DOHH2 (cell line): ENCODE data around the gene HELB.

Experiments used
- H3F3A ChIP-seq: fragments of 200-600 bp; sonication (generic), shearing (Covaris generic); 2 replicates; pipeline ENCODE4 v1.6.0; 2016; ENCODE audit warnings: antibody characterized with exemption, mild to moderate bottlenecking; ENCODE audit not compliant: control insufficient read depth, insufficient read depth
- H3K27ac ChIP-seq: fragments of 200-600 bp; sonication (generic); 2 replicates; pipeline ENCODE4 v1.5.1; 2014; ENCODE audit warnings: low read depth, mild to moderate bottlenecking, low read length, moderate library complexity
- H3K27me3 ChIP-seq: fragments of 200-600 bp; sonication (generic); 2 replicates; pipeline ENCODE4 v1.6.1; 2014; ENCODE audit warnings: mild to moderate bottlenecking, low read length, mixed read lengths; ENCODE audit not compliant: control insufficient read depth
- H3K36me3 ChIP-seq: fragments of 200-600 bp; sonication (generic); 2 replicates; pipeline ENCODE4 v1.6.1; 2014; ENCODE audit warnings: mild to moderate bottlenecking, low read length, moderate library complexity, mixed read lengths; ENCODE audit not compliant: control insufficient read depth
- H3K4me1 ChIP-seq: fragments of 200-600 bp; sonication (generic); 2 replicates; pipeline ENCODE4 v1.6.1; 2014; ENCODE audit warnings: mild to moderate bottlenecking, low read length, mixed read lengths; ENCODE audit not compliant: control insufficient read depth
- H3K4me2 ChIP-seq: fragments of 200-600 bp; sonication (generic); 2 replicates; pipeline ENCODE4 v1.6.0; 2014; ENCODE audit warnings: mild to moderate bottlenecking, low read length, moderate library complexity
- H3K4me3 ChIP-seq: fragments of 200-600 bp; sonication (generic); 2 replicates; pipeline ENCODE4 v1.5.1; 2014; ENCODE audit warnings: mild to moderate bottlenecking, low read length, mixed read lengths
- H3K79me2 ChIP-seq: fragments of 200-600 bp; sonication (generic); 2 replicates; pipeline ENCODE4 v1.6.1; 2014; ENCODE audit warnings: mild to moderate bottlenecking, low read length, mixed read lengths; ENCODE audit not compliant: control insufficient read depth
- H3K9me2 ChIP-seq: fragments of 200-600 bp; sonication (generic); replicated peaks from 2 replicates; pipeline ENCODE4 v1.6.1; 2014; ENCODE audit warnings: mild to moderate bottlenecking, low read length, mixed read lengths; ENCODE audit not compliant: control insufficient read depth
- H3K9me3 ChIP-seq: fragments of 200-600 bp; sonication (generic); 2 replicates; pipeline ENCODE4 v1.6.1; 2014; ENCODE audit warnings: antibody characterized with exemption, low read length, mixed read lengths; ENCODE audit not compliant: control insufficient read depth, insufficient read depth
- H4K20me1 ChIP-seq: fragments of 200-600 bp; sonication (generic); 2 replicates; pipeline ENCODE4 v1.6.0; 2014; ENCODE audit warnings: low read depth, mild to moderate bottlenecking, antibody characterized with exemption, low read length, moderate library complexity; ENCODE audit not compliant: control insufficient read depth, insufficient read depth
- EZH2phosphoT487 ChIP-seq: fragments of 200-600 bp; sonication (generic); IDR thresholded peaks from 2 replicates; pipeline ENCODE4 v1.6.1; 2017; ENCODE audit warnings: borderline replicate concordance, mild to moderate bottlenecking, antibody characterized with exemption, low read length, moderate library complexity, mixed read lengths
- TF ChIP-seq, protein P1 (sequence below): fragments of 200-600 bp; sonication (generic); IDR thresholded peaks from one replicate; pipeline ENCODE4 v1.5.1; 2014; ENCODE audit warnings: antibody characterized with exemption, mild to moderate bottlenecking, low read depth, low read length; ENCODE audit not compliant: poor library complexity, severe bottlenecking

HELB gene

DNA sequence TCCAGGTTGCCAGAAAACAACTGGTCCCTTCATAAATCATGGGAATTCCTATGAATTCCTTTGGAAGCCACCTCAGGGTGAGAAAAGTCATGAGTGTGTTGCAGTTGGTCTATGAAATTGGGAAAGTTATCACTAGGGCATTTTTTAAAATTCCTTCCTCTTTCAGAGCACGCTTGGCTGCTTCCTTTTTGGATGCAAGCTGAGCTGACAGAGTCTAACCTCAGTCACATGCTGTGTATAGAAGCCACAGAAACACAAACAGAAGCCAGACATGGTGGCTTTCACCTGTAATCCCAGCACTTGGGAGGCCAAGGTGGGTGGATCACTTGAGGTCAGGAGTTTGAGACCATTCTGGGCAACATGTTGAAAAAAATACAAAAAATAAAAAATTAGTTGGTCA, 21.7 kb upstream of the HELB start:
- TF ChIP-seq, protein P1, sequence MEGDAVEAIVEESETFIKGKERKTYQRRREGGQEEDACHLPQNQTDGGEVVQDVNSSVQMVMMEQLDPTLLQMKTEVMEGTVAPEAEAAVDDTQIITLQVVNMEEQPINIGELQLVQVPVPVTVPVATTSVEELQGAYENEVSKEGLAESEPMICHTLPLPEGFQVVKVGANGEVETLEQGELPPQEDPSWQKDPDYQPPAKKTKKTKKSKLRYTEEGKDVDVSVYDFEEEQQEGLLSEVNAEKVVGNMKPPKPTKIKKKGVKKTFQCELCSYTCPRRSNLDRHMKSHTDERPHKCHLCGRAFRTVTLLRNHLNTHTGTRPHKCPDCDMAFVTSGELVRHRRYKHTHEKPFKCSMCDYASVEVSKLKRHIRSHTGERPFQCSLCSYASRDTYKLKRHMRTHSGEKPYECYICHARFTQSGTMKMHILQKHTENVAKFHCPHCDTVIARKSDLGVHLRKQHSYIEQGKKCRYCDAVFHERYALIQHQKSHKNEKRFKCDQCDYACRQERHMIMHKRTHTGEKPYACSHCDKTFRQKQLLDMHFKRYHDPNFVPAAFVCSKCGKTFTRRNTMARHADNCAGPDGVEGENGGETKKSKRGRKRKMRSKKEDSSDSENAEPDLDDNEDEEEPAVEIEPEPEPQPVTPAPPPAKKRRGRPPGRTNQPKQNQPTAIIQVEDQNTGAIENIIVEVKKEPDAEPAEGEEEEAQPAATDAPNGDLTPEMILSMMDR: no peak
- no peak for TF ChIP-seq EZH2phosphoT487
- Histone ChIP-seq H3K9me3 (peaks cover 3% of the 10 kb centered on the region; the same call in 1 of the 2 replicates), H3K36me3 (no peaks in the 10 kb centered on the region), H3K27ac (no peak overlapping the region), H4K20me1 (no peaks in the 10 kb centered on the region), H3F3A (no peaks in the 10 kb centered on the region), H3K27me3 (no peaks in the 10 kb centered on the region), H3K9me2 (no peaks in the 10 kb centered on the region), H3K4me2 (no peak overlapping the region), H3K4me3 (no peak overlapping the region), H3K4me1 (no peaks in the 10 kb centered on the region), H3K79me2 (no peaks in the 10 kb centered on the region)

DNA sequence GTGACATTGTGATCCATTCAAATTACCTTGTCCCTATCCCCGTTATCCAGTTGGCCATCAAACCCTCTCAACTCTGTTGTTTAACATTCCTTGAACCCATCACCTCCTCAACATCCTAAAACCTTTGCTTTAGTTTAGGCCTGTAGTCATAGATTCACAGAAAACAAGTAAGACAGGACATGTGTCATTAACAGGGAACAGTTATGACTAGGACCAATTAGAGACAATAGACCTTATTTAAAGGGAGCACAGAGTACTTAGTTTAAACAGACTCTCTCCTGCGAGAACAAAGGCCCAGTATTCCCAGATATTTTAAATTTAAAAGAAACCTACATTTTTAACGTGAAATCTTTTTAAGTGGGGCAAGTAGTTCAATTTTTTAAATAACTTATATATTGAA, 20.0 kb upstream of the HELB start:
- H3F3A ChIP-seq: no peaks in the 10 kb centered on the region
- H4K20me1 ChIP-seq: no peaks in the 10 kb centered on the region
- no peaks in the 10 kb centered on the region for H3K9me2 ChIP-seq
- H3K27ac ChIP-seq: no peak overlapping the region
- no peaks in the 10 kb centered on the region for H3K27me3 ChIP-seq
- H3K79me2 ChIP-seq: no peaks in the 10 kb centered on the region
- no peak overlapping the region for H3K4me2 ChIP-seq
- no peak for TF ChIP-seq EZH2phosphoT487
- TF ChIP-seq, protein P1: no peak
- H3K4me1 ChIP-seq: no peaks in the 10 kb centered on the region
- no peak overlapping the region for H3K4me3 ChIP-seq
- peaks cover 3% of the 10 kb centered on the region; the same call in 1 of the 2 replicates for H3K9me3 ChIP-seq
- no peaks in the 10 kb centered on the region for H3K36me3 ChIP-seq

DNA sequence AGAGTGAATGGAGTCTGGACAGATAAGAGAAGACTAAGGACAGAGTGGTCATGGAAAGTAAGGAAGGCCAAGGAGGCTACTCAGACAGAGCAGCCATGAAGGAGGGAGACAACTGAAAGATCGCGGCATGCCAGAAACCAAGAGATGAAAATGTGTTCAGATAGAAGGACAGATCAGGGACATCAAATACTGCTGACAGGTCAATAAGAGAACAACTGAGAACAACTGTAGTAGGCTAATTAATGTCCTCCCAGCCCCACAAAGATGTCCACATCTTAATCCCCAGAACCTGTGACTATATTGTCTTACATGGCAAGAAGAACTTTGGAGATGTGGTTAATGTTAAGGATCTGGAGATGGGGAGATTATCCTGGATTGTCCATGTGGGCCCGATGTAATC, 15.0 kb upstream of the HELB start:
- Histone ChIP-seq H3K4me1 (no peaks in the 10 kb centered on the region), H3K27ac (no peak overlapping the region), H3K9me2 (no peaks in the 10 kb centered on the region), H3K9me3 (no peaks in the 10 kb centered on the region), H3K4me2 (no peak overlapping the region), H3K4me3 (no peak overlapping the region), H3K36me3 (no peaks in the 10 kb centered on the region), H3K79me2 (no peaks in the 10 kb centered on the region), H3K27me3 (no peaks in the 10 kb centered on the region), H3F3A (no peaks in the 10 kb centered on the region), H4K20me1 (no peaks in the 10 kb centered on the region)
- TF ChIP-seq, protein P1: no peak
- TF ChIP-seq EZH2phosphoT487: no peak

DNA sequence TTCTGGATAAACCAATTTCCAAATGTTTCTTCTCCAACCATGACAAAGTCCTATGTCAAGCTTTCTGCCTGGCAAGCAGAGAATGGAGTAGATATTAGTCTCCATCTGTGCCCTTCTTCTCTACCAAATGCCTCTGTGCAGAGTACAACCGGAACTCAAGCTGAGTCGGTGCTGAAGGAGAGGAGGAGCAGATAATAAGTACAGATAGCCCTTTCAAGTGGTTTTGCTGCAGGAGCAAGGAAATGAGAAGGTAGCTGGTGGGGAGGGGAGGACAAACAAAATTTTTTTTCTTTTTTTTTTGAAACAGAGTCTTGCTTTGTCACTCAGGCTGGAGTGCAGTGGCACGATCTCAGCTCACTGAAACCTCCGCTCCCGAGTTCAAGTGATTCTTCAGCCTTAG, 14.2 kb upstream of the HELB start:
- H3K27me3 ChIP-seq: no peaks in the 10 kb centered on the region
- no peaks in the 10 kb centered on the region for H3K9me3 ChIP-seq
- H3K27ac ChIP-seq: no peak overlapping the region
- TF ChIP-seq, protein P1: no peak
- TF ChIP-seq EZH2phosphoT487: no peak
- no peaks in the 10 kb centered on the region for H3K4me1 ChIP-seq
- H3K9me2 ChIP-seq: no peaks in the 10 kb centered on the region
- H3F3A ChIP-seq: no peaks in the 10 kb centered on the region
- no peaks in the 10 kb centered on the region for H3K36me3 ChIP-seq
- H3K4me3 ChIP-seq: no peak overlapping the region
- no peaks in the 10 kb centered on the region for H3K79me2 ChIP-seq
- no peaks in the 10 kb centered on the region for H4K20me1 ChIP-seq
- H3K4me2 ChIP-seq: no peak overlapping the region
